D341Med (cell line): ENCODE results near the gene MRPL3.
"Not testable (repeated sequence)": the region's sequence is repeated elsewhere in the genome, so short reads cannot be mapped to it uniquely, and the experiment has no call there.

ENCODE experiments used
- DNase-seq: peaks from one replicate; pipeline ENCODE4 v3.0.0; 2012; ENCODE audit warnings: low spot score

The MRPL3 gene

GRCh38 chr3:131494706-131495105 lies 8.1 kb downstream of the MRPL3 start:
- no peak for DNase-seq

GRCh38 chr3:131491775-131492174 lies 11.0 kb downstream of the MRPL3 start:
- DNase-seq: no peak

- no peak for DNase-seq
Measured at GRCh38 chr3:131491084-131491483, 11.7 kb downstream of the MRPL3 start.

- not testable (repeated sequence) for DNase-seq
Measured at GRCh38 chr3:131486545-131486944, 16.2 kb downstream of the MRPL3 start.

GRCh38 chr3:131485119-131485518 lies 17.7 kb downstream of the MRPL3 start:
- DNase-seq: no peak

- no peak for DNase-seq
Measured at GRCh38 chr3:131484496-131485111, 18.2 kb downstream of the MRPL3 start.

- DNase-seq: no peak
Measured at GRCh38 chr3:131480116-131480515, 22.7 kb downstream of the MRPL3 start.

- DNase-seq: no peak
Measured at GRCh38 chr3:131477813-131478212, 25.0 kb downstream of the MRPL3 start.

GRCh38 chr3:131474115-131474514 lies 28.7 kb downstream of the MRPL3 start:
- DNase-seq: no peak

- DNase-seq: no peak
Measured at GRCh38 chr3:131470377-131470776, 32.4 kb downstream of the MRPL3 start.

GRCh38 chr3:131458653-131459052 lies 44.1 kb downstream of the MRPL3 start:
- no peak for DNase-seq

- DNase-seq: no peak
Measured at GRCh38 chr3:131457220-131457619, 45.6 kb downstream of the MRPL3 start.

GRCh38 chr3:131454501-131454900 lies 48.3 kb downstream of the MRPL3 start:
- DNase-seq: no peak

- DNase-seq: no peak
Measured at GRCh38 chr3:131453533-131453932, 49.2 kb downstream of the MRPL3 start.

GRCh38 chr3:131447349-131447748 lies 55.4 kb downstream of the MRPL3 start:
- DNase-seq: no peak

GRCh38 chr3:131444180-131444579 lies 58.6 kb downstream of the MRPL3 start:
- DNase-seq: no peak

GRCh38 chr3:131439084-131439483 lies 63.7 kb downstream of the MRPL3 start:
- no peak for DNase-seq

- DNase-seq: no peak
Measured at GRCh38 chr3:131435000-131435399, 67.8 kb downstream of the MRPL3 start.

GRCh38 chr3:131432441-131432840 lies 70.3 kb downstream of the MRPL3 start:
- no peak for DNase-seq

GRCh38 chr3:131431754-131432153 lies 71.0 kb downstream of the MRPL3 start:
- no peak for DNase-seq

- DNase-seq: no peak
Measured at GRCh38 chr3:131427226-131427625, 75.5 kb downstream of the MRPL3 start.

- DNase-seq: no peak
Measured at GRCh38 chr3:131421957-131422498, 80.7 kb downstream of the MRPL3 start.

GRCh38 chr3:131421301-131421700 lies 81.5 kb downstream of the MRPL3 start:
- DNase-seq: no peak

- no peak for DNase-seq
Measured at GRCh38 chr3:131417751-131418150, 85.0 kb downstream of the MRPL3 start.
